HepG2 (cell line): Measurements from ENCODE around the gene PEX11A. TPM values are rescaled to one million over a fixed set of nuclear protein-coding genes. Genes with fewer than 3 reads are reported as not detected.

Source experiments
- ATAC-seq: fragments of 200-7000 bp; cut with Tn5 transposase; 3 replicates; pipeline ENCODE4 v1.9.1; 2020; ENCODE audit warnings: mild to moderate bottlenecking, moderate library complexity
- BruUV-seq: library from RNA; stranded (reverse); fragments of 400-500 nt; replicated peaks from 2 replicates; lab custom pipeline; 2021; lab: Mats Ljungman, UMichigan
- CTCF ChIA-PET: fragments of 300-600 bp; formaldehyde crosslinking; extraction: SDS; loops from one replicate; lab custom pipeline; 2021; ENCODE audit warnings: low total read pairs, inconsistent platforms, low intra/inter-chr PET ratio; lab: Yijun Ruan, JAX
- POLR2A ChIA-PET: fragments of 350-600 bp; sonication (Branson Sonifier 250); formaldehyde crosslinking; loops from one replicate; lab custom pipeline; 2020; ENCODE audit warnings: antibody characterized with exemption, inconsistent platforms; lab: Yijun Ruan, JAX
- DNase-seq: peaks from one replicate; pipeline ENCODE4 v3.0.0-alpha.2; 2015; ENCODE audit warnings: low spot score
- FAIRE-seq: peaks from 3 replicates; lab custom pipeline; 2011; peaks lifted over from hg19 to GRCh38; lab: Jason Lieb, UNC
- H2AFZ ChIP-seq: one replicate; pipeline ENCODE4 v1.6.1; 2011; ENCODE audit warnings: low read length, inconsistent platforms
- H3K27ac ChIP-seq: fragments of 300-600 bp; 3 replicates; pipeline ENCODE4 v1.8.0; 2011; ENCODE audit warnings: mixed run types, mild to moderate bottlenecking, mixed read lengths, low read length, inconsistent platforms; ENCODE audit not compliant: insufficient read depth; ENCODE audit errors: extremely low read length
- H3K27me3 ChIP-seq, 2 experiments: fragments of 200-600 bp in 1 of 2; 2 replicates in 1 of 2; 3 replicates in 1 of 2; pipeline versions ENCODE4 v1.6.0 to v1.8.0; 2011; ENCODE audit warnings: low read length in 2 of 2, mild to moderate bottlenecking in 2 of 2, moderate library complexity in 2 of 2, inconsistent platforms in 1 of 2; ENCODE audit not compliant: insufficient read depth in 2 of 2, control insufficient read depth in 1 of 2
- H3K36me3 ChIP-seq, 2 experiments: fragments of 200-600 bp in 1 of 2; replicated peaks in 1 of 2; 2 replicates in 1 of 2; 3 replicates in 1 of 2; pipeline versions ENCODE4 v1.5.1 to v1.8.0; 2011; ENCODE audit warnings: low read length in 2 of 2, inconsistent platforms in 1 of 2; ENCODE audit not compliant: insufficient read depth in 2 of 2, control insufficient read depth in 1 of 2
- H3K4me1 ChIP-seq: 2 replicates; pipeline ENCODE4 v1.5.1; 2012; ENCODE audit warnings: low read length, inconsistent platforms; ENCODE audit not compliant: insufficient read depth
- H3K4me2 ChIP-seq: 2 replicates; pipeline ENCODE4 v1.6.0; 2011; ENCODE audit warnings: low read depth, low read length, inconsistent platforms
- H3K4me3 ChIP-seq, 3 experiments: fragments of 200-600 bp in 1 of 3; sonication (generic), shearing (Covaris generic) in 1 of 3; replicated peaks in 1 of 3; 2 replicates each; pipeline ENCODE4 v1.5.1; 2011 to 2016; ENCODE audit warnings: low read length in 3 of 3, inconsistent platforms in 2 of 3, low read depth in 2 of 3, mild to moderate bottlenecking in 2 of 3, control low read depth in 1 of 3, mixed read lengths in 1 of 3; ENCODE audit not compliant: insufficient read depth in 1 of 3
- H3K79me2 ChIP-seq: one replicate; pipeline ENCODE4 v1.6.1; 2011; ENCODE audit warnings: low read length, inconsistent platforms; ENCODE audit not compliant: insufficient read depth
- H3K9ac ChIP-seq: 2 replicates; pipeline ENCODE4 v1.6.0; 2011; ENCODE audit warnings: mild to moderate bottlenecking, low read depth, low read length, inconsistent platforms; ENCODE audit not compliant: insufficient read depth
- H3K9me3 ChIP-seq: 2 replicates; pipeline ENCODE4 v1.5.1; 2012; ENCODE audit warnings: mild to moderate bottlenecking, low read length
- H4K20me1 ChIP-seq: 2 replicates; pipeline ENCODE4 v1.6.0; 2011; ENCODE audit warnings: inconsistent platforms, mild to moderate bottlenecking, low read length, moderate library complexity; ENCODE audit not compliant: insufficient read depth
- ARID2 ChIP-seq: sonication (generic); formaldehyde crosslinking; IDR thresholded peaks from 2 replicates; pipeline ENCODE4 v1.8.1; 2022; ENCODE audit warnings: mild to moderate bottlenecking, missing genetic modification reagents, borderline replicate concordance
- CC2D1A ChIP-seq: sonication (generic); formaldehyde crosslinking; IDR thresholded peaks from 2 replicates; pipeline ENCODE4 v1.8.1; 2023; ENCODE audit warnings: mild to moderate bottlenecking, missing genetic modification reagents
- CCAR2 ChIP-seq: fragments of 200-400 bp; formaldehyde crosslinking; optimal IDR thresholded peaks from 2 replicates; pipeline ENCODE3; 2018; ENCODE audit warnings: low read depth, mild to moderate bottlenecking, low read length, moderate library complexity
- DPF2 ChIP-seq: sonication (generic); formaldehyde crosslinking; IDR thresholded peaks from 2 replicates; pipeline ENCODE4 v1.4.0; 2020; ENCODE audit warnings: mild to moderate bottlenecking, low read depth, missing genetic modification reagents, borderline replicate concordance
- KMT2B ChIP-seq: IDR thresholded peaks from 2 replicates; pipeline ENCODE4 v1.6.1; 2016; ENCODE audit warnings: missing genetic modification reagents, missing compliant biosample characterization
- REXO4 ChIP-seq: sonication (generic); formaldehyde crosslinking; IDR thresholded peaks from 2 replicates; pipeline ENCODE4 v1.8.0; 2022; ENCODE audit warnings: missing genetic modification reagents, mild to moderate bottlenecking, borderline replicate concordance
- ZNF446 ChIP-seq: sonication (generic); formaldehyde crosslinking; IDR thresholded peaks from 2 replicates; pipeline ENCODE4 v1.5.0; 2020; ENCODE audit warnings: mild to moderate bottlenecking, missing genetic modification reagents
- ZNF629 ChIP-seq: sonication (generic); formaldehyde crosslinking; conservative IDR thresholded peaks from 2 replicates; pipeline ENCODE4 v1.5.0; 2020; ENCODE audit warnings: missing genetic modification reagents
- WGBS: methylation state at CpG from one replicate; pipeline ENCODE4 v1.1.6; 2017; ENCODE audit warnings: low lambda C conversion rate; 5-methylcytosine and 5-hydroxymethylcytosine counted together
- in situ Hi-C: cut with HindIII; loops from 2 replicates; pipeline ENCODE4 v1.10.0; 2017; ENCODE audit warnings: low pct_unique_long_range_greater_than_20kb; ENCODE audit not compliant: extremely low pct_ligation_motif_present
- intact Hi-C: fragments of 100-400 bp; cut with micrococcal nuclease; formaldehyde crosslinking; loops from one replicate; pipeline ENCODE4 v1.10.0; 2022; ENCODE audit not compliant: unreplicated experiment
- polyA plus RNA-seq, 8 experiments: library from polyadenylated mRNA; depleted of rRNA in 3 of 8; stranded (reverse) in 7 of 8; unstranded in 1 of 8; fragments of >200 nt; fragmentation: Illumina TruSeq in 4 of 8; extraction: Trizol in 4 of 8; gene quantifications; 2 replicates each; pipeline versions ENCODE4 v1.2.1 to v1.2.3, GENCODE V29; 2011 to 2016; ENCODE audit warnings: low read depth in 4 of 8, missing spikeins in 1 of 8, mixed read lengths in 1 of 8; ENCODE audit not compliant: insufficient read depth in 1 of 8
- total RNA-seq, 5 experiments: library from RNA; depleted of rRNA; stranded (reverse); fragments of >200 nt; fragmentation: Illumina TruSeq; extraction: Trizol; gene quantifications; 2 replicates each; pipeline ENCODE4 v1.2.3, GENCODE V29; 2016; ENCODE audit warnings: low read depth in 1 of 5
- TF ChIP-seq, protein P1 (sequence below): sonication (generic); formaldehyde crosslinking; IDR thresholded peaks from 2 replicates; pipeline ENCODE4 v1.5.1; 2020; ENCODE audit warnings: mild to moderate bottlenecking, moderate library complexity, missing genetic modification reagents

PEX11A gene
- total and polyA plus RNA-seq, 2 of the 13 experiments (the other 11 are each of a cell fraction or from before 2014, with no cell fraction given): 9.9 to 15.1 TPM

DNA sequence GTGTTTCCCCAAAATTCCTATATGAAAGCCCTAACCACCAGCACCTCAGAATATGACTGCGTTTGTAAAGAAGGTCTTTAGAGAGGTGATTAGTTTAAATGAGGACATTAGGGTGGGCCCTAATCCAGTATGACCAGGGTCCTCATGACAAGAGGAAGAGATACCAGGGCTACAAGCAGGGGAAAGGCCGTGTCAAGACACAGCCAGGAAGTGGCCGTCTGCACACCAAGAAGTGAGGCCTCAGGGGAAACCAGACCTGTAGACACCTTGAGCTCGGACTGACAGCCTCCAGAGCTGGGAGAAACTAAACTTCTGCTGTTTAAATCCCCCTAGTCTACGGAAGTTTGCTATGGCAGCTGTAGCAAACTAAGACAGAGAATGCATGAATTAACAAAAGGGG is 49.5 kb downstream of the PEX11A start (continued):
- no peak for TF ChIP-seq CC2D1A
- no peak for TF ChIP-seq KMT2B (CRISPR knock-in tag)
- TF ChIP-seq, protein P1, sequence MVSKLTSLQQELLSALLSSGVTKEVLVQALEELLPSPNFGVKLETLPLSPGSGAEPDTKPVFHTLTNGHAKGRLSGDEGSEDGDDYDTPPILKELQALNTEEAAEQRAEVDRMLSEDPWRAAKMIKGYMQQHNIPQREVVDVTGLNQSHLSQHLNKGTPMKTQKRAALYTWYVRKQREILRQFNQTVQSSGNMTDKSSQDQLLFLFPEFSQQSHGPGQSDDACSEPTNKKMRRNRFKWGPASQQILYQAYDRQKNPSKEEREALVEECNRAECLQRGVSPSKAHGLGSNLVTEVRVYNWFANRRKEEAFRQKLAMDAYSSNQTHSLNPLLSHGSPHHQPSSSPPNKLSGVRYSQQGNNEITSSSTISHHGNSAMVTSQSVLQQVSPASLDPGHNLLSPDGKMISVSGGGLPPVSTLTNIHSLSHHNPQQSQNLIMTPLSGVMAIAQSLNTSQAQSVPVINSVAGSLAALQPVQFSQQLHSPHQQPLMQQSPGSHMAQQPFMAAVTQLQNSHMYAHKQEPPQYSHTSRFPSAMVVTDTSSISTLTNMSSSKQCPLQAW (CRISPR knock-in tag): no peak
- TF ChIP-seq ZNF446 (CRISPR knock-in tag): no peak
- no peak for TF ChIP-seq CCAR2
- TF ChIP-seq ARID2 (CRISPR knock-in tag): no peak
- no peak for TF ChIP-seq DPF2 (CRISPR knock-in tag)

DNA sequence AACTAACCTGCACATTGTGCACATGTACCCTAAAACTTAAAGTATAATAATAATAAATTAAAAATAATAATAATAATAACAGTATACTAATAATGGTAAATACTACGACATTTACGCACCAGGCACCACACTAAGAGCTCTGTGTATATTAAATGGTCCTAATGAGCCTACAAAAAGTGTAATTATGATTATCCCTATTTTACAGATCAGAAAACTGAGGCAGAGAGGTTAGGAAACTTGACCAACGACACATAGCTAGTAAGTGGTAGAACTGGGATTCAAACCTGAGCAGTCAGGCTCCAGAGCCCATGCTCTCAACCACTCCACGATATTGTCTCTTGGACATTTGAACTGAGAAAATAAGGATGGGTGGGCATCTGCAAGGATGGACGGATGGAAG is 50.3 kb downstream of the PEX11A start:
- no peak for FAIRE-seq

More for the DNA sequence above, 50.3 kb downstream of the PEX11A start:
- Histone ChIP-seq H2AFZ (no peak overlapping the region), H3K36me3 (peaks cover 0 to 2% of the 10 kb centered on the region in 2 experiments; a peak in 1 of 5 replicates), H3K9ac (no peak overlapping the region), H3K9me3 (no peaks in the 10 kb centered on the region), H4K20me1 (no peaks in the 10 kb centered on the region), H3K4me1 (no peaks in the 10 kb centered on the region), H3K4me2 (no peak overlapping the region), H3K79me2 (no peaks in the 10 kb centered on the region), H3K27ac (no peak overlapping the region), H3K27me3 (no peaks in the 10 kb centered on the region), H3K4me3 (no peak overlapping the region)
- BruUV-seq: no TSS peak
- 98% methylated on average over 5 of the region's 5 CpGs for WGBS
- TF ChIP-seq REXO4 (CRISPR knock-in tag) (no peak), ZNF629 (CRISPR knock-in tag) (peak; percentile 63)
- ATAC-seq (no peak), DNase-seq (no peak)
- ChIA-PET POLR2A (no interaction called here), CTCF (no interaction called here)
- intact Hi-C loops: no loop called here
- in situ Hi-C loops: no loop called here
